Stimulated activated CD8-positive, alpha-beta memory T cell treated with anti-CD3 and anti-CD28 coated beads, Interleukin-7, amount 100 ng/mL, for 1 hour (primary cell): ENCODE measurements around the gene PRODH2.
"Not testable (repeated sequence)": the region's sequence is repeated elsewhere in the genome, so short reads cannot be mapped to it uniquely, and the experiment has no call there.

Experiments
- DNase-seq, 2 donors: peaks; one replicate each; pipeline ENCODE4 v3.0.0-alpha.2; 2020; ENCODE audit warnings: low read depth in 2 of 2

Gene PRODH2

DNA sequence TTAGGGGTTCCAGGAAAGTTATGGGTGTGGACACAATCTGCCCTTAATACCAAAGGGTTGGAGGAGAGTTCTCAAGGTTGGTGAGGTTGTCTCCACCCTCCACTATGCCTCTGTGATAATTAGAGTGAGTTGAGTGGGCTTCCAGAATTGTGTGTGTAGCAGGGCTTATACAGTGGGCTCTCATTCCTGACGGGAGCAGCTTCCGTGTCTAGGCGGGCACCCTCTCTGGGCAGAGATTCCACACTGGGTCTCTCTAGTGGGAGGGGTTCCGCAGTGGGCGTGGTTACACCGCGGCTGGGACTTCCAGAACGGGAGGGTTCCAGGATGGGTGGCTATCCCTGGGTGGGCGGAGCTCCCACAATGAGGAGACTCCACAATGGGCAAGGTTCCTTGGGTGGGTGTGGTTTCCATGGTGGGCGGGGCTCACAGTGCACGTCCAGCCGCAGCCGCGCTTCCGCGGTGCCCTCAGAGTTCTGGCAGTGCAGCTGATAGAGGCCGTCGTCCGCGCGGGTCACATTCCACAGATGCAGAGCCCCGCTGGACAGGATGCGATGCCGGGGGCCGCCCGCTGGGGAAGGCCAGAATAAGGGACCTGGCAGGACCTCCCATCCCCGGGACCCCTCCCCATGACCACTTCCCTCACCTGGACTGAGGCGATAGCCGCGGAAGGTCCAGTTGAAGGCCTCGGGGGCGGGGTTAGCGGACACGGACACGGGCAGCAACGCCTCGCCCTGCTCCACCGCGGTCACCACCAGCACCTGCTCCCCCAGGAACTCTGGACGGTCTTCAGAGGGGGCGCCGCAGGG lies 31.2 kb upstream of the PRODH2 start:
- no peak for DNase-seq

DNA sequence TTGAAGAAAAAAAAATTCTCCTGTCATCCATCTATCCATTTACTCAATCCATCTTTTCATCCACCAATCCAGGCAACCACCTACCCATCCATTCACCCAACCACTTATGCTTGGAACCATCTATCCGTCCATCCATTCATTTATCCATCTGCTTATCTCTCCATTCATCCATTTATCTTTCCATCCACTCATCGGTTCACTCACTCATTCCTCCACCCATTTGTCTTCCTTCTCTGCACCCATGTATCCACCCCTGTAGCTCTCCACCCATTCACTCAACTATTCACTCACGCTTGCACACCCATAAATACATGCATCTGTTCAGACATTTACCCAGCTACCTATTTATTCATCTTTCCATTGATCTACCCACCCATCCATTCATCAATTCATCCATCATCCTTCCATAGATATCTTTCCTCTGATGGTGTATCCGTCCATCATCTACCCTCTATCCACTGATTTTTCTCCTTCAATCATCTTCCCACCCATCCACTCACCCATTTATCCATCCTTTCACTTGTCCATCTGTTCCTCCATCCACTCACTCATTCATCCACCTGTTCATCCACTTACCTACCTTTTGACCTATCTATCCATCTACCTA lies 30.1 kb upstream of the PRODH2 start:
- no peak for DNase-seq

DNA sequence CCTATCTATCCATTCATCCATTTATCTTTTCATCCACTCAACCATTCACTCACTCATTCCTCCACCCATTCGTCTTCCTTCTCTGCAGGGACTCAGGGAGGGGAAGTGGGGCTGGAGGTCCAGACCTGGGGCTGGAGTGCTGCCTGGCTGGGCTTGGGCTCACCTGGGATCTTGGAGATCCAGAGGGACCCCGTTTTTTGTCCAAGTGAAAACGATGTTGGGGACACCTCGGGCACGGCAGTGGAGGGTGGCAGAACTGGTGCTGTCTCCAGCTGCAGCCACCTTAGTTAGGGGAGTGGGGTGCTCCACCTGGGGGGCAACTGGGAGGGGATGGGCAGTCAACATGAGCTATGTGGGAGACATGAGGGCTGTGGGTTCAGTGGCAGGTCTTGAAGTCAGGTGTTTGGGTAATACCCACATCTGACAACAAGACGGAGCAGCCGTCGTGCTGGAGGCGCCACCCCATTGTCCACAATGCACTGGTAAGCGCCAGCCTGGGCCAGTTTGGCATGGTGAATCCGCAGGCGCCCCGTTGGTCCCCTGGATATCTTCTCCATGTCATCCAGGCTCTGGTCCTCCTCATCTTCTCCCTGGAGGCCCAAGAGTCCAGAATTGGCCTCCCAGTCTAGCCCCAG lies 29.4 kb upstream of the PRODH2 start:
- DNase-seq, result no peak

DNA sequence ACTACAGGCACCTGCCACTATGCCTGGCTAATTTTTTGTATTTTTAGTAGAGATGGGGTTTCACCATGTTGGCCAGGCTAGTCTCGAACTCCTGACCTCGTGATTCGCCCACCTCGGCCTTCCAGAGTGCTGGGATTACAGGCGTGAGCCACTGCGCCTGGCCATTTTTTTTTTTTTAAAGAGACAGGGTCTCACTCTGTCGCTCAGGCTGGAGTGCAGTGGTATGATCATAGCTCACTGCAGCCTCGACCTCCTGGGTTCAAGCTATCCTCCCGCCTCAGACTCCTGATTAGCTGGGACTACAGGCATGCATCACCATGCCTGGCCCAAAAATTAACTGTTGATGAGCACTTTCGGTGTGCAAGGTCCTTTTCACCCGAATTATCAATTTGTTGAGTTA lies 23.5 kb upstream of the PRODH2 start:
- not testable (repeated sequence) for DNase-seq

DNA sequence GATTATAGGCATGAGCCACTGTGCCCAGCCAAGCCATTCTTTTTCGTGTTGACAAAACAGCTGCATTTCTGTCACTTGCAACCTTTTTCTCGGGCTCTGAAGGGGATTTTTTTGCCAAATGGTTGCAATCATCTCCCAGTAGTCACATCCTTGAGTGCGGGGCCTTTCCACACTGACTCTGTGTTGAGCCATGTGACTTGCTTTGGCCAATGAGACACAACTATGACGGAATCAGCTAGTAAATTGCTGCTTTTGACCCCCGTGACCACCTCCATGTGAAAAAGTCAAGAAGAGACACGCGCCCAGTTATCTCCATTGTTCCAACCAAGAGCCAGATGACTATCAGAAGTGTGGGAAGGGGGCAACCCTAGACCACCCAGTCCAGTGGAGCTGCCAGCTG lies 21.3 kb upstream of the PRODH2 start:
- no peak for DNase-seq

DNA sequence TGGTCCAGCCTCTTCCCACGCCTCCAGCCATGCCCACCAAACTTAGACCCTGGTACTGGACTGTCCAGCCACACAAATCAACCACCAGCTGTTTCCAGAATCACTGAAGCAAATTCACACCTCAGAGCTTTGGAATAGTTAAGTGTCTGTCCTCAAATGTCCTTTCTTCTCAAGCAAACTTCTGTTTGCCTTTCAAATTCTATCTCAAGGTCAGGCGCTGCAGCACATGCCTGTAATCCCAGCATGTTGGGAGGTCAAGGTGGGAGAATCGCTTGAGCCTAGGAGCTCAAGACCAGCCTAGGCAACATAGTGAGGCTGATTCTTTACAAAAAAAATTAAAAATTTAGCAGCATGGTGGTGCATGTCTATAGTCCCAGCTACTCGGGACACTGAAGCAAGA lies 19.4 kb upstream of the PRODH2 start:
- DNase-seq, result no peak

DNA sequence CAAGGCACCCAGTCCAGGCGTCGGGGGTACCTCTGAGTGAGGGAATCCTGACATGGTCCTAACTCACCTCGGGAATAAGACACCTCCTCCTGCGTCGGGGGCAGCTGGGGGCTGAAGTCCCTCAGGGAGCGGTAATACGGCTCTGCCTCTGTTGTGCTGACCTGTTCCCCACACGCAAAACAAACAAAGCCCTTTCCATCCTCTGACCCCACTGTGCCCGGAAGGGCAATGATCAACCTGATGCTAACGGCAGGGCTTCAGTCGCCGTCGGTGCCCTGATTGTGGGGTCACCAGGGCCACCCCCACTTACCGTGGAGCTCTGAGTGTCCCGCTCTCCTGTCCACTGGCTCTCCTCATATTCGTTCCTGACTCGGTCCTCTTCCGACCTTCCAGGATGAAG lies 18.3 kb upstream of the PRODH2 start:
- no peak for DNase-seq

DNA sequence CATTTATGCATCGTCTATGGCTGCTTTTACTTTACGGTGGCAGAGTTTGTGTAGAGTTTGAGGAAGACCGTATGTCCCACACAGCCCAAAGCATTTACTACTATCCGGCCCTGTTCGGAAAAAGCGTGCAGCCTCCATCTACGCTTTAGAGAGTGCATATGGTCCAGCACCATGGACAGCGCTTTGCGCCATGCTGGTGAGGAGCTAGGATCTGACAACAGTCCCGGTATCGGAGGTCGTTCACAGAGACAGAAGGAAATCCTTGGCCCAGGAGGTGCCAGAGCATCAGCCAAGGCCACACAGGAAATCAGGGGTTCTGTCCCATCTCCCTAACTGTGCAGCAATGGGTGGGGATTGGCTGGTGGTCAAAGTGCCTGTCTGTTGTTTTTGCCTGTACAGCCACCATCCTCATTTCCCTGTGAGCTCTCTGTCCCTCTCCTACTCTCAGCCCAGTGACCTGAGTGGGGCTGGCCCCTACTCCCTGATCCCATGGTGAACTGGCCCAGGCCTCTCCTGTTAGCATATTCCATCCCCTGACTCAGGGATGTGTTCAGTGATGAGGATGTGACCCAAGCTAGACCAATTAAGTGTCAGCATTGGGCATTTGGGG lies 16.2 kb upstream of the PRODH2 start:
- DNase-seq, result peak in 1 of 2 donors; percentile 17

DNA sequence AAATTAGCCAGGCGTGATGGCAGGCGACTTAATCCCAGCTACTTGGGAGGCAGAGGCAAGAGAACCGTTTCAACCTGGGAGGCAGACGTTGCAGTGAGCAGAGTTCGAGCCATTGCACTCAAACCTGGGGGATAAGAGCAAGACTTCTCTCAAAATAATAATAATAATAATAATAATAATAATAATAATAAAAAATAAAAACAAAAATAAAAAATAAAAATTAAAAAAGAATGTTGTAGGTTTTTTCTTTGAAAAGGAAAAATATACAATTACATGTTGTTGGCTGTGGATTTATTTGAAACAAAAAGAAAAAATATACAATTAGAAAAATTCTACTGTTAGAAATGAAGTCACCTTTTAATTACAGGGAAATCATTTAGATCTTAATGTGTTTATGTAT lies 11.5 kb upstream of the PRODH2 start:
- no peak for DNase-seq

DNA sequence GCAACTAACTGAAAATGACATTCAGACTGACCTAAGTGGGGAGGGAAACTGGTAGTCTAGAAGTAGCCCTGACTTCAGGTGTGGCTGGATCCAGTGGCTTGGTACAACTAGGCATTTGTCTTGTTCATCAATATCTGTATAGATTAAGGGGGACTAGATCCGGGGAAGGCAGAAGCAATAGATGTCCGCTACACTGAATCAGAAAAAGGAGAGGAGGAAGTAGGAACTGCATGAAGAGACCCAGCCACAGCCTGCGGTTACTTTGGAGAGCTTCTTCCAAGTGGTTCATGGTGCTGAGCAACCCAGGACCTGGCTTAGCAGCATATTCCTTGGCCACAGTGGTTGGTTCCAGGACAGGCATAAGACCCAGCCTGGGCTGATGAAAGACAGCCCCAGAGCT lies 9.9 kb upstream of the PRODH2 start:
- no peak for DNase-seq

DNA sequence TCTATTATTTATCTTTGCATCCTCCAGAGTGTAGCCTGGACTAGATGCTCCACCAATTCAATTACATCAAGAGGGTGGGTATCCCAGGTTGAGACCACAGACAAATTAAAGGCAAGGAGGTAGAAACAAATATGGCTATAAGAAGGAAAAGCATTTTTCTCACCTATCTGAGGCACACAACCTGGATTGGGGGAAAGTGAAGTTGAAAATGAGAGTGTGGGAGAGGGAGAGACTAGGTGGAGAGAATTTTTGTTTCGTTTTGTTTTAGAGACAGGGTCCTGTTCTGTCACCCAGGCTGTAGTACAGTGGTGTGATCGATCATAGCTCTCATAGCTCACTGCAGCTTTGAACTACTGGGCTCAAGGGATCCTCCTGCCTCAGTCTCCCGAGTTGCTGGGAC lies 5.8 kb upstream of the PRODH2 start:
- DNase-seq, result no peak

DNA sequence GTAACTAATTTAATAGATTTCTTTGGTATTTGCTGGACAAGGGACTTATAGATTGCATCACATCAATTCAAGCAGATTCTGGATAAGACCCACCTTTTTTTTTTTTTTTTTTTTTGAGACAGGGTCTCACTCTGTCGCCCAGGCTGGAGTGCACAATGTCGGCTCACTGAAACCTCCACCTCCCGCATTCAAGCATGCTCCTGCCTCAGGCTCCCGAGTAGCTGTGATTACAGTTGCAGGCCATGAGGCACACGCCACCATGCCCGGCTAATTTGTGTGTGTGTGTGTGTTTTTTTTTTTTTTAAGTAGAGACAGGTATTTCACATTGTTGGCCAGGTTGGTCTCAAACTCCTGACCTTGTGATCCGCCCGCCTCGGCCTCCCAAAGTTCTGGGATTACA lies 4.2 kb upstream of the PRODH2 start:
- no peak for DNase-seq

DNA sequence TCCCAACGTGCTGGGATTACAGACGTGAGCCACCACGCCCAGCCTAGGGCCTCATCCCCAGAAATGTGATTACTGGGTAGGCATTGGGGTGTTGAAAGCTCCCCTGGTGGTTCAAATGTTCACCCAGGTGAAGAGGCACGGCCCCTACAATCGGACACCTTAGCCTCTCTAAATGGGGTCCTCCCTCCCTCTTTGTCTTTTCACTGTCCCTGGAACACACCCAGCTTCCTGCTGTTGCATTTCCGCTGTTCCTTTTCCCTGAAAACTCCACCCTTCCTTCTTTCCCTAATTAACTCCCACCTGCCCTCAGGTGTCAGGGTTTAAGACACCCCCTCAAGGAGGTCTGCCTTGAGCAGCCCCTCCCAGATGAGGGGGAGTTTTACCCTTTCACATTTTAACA lies 3.6 kb upstream of the PRODH2 start:
- DNase-seq, result no peak

DNA sequence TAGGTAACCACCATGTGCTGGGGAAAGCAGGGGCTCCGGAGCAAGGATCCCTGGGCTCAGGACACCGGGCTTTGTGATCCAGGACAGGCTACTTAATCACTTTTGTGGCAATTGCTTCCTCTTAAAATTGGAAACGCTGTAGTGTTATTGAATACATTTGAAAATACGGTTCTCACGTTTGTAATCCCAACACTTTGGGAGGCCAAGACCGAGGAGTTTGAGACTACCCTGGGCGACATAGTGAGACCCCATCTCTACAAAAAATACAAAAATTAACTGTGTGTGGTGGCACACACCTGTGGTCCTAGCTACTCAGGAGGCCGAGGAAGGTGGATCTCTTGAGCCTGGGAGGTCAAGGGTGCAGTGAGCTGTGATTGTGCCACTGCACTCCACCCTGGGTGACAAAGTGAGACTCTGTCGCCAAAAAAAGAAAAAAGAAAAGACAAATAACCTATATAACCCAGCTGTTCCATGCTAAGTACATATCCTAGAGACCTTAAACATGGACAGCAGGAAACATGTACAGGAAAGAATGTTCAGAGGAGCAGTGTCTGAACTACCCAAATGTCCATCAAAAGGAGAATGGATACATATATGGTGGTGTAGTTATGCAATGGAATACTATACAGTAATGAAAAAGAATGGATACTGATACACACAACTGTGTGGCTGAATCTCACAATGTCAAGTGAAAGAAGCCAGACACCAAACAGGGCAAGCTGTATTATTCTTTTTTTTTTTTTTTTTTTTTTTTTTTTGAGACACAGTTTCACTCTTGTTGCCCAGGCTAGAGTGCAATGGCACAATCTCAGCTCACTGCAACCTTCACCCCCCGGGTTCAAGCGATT lies 622 bp upstream of the PRODH2 start:
- DNase-seq, result no peak

DNA sequence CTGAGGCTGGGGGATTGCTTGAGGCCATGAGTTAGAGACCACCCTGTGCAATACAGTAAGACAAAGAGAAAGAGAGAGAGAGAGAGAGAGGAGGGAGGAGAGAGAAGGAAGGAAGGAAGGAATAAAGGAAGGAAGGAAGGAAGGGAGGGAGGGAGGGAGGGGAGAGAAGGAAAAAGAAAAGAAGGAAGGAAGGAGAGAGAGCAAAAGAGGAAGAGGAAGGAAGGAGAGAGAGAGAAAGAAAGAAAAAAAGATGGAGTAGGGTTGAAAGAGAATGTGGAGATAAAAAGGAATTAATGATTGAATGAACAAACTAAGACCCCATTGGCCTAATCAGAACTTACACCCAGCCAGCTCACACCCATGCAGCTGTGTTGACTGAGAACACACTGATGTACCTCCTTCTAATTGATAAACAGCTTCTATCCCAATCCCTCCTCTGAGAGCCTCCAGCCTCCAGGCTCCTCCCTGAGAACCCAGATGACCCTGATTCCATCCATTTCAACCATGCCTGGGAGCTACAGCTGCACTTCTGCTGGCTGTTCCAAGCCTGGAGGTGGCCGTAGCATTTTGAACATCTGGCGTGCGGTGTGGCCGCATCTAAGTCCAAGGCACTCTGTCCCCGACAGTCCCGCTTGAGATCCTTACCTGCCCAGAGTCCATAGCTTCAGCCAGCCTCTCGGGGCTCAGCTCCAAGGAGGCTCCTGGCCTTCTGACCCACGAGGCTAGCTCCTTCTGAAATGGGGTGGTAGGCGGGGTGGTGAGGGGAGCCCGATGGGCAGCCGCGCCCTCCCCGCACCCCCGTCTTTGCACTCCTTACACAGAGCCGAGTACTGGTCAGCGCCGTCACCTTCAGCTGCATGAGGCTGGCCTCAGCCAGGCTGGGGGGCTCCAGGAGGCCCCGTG lies 1.1 kb downstream of the PRODH2 start:
- no peak for DNase-seq

DNA sequence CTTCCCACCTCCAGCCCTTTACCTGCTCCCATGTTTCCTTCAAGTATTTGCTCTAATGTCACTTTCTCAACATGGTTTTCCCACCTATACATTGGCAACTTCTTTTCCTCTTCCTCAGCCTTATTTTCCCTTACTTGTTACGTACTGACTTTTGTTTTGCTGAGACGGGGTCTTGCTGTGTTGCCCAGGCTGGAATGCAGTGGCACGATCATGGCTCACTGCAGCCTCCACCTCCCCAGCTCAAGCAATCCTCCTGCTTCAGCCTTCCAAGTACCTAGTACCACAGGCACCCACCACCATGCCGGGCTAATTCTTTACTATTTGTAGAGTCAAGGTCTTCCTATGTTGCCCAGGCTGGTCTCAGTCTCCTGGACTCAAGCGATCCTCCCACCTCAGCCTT lies 5.0 kb downstream of the PRODH2 start:
- no peak for DNase-seq

DNA sequence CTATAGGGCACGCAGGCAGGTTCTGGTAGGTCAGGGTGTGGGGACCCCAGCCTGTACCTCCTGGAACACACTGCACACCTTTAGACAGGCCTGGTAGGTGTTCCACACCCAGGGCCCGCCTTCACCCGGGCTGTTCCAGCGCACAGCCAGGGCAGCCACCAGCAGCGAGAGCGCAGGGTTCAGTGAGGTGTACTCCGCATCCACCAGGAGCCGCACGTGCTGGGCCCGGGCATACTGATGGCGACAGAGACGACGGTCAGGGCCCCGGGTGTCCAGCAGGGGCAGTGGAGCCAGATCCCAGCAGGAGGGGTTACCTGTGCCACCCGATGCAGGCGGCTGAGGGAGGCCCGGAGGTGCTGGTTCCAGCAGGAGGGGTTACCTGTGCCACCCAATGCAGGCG lies 6.0 kb downstream of the PRODH2 start:
- DNase-seq, result no peak

DNA sequence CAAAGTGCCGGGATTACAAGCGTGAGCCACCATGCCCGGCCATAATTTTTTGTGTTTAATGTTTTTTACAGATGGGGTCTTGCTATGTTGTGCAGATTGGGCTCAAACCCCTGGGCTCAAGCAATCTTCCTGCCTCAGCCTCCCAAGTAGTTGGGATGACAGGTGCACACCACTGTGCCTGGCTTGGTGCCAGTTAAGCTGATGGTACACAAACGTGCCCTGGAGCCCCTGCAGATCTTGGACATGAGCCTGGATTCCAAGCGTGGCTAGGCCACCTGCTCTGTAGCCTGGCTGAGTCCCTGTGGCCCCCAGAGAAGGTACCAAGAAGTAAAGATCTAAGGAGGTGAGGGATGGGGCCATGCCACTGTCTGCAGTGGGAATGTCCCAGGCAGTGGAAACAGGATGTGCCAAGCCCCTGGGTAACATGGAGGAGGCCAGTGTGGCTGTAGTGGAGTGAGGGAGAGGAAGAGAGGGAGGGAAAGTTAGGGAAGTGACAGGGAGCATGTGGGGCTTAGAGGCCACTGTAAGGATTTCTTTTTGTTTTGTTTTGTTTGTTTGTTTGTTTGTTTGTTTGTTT lies 7.0 kb downstream of the PRODH2 start:
- no peak for DNase-seq

DNA sequence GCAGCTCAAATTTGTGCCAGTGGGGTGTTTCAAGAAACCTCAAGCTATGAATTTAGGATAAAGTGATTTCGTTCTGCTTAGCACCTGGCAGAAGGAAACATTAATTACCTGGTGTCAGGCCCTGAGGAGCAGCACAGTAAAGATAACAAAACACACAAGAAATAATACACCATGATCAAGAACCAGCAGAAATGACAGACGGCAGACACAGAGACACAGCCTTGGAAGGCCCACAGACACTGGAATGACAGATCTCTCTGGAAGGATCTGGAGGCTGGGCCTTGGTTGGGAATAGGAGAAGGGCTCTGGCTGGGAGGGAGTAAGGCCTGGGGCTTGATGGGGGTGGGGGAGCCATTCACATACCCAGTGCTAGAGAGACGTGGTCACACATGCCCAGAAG lies 10.8 kb downstream of the PRODH2 start:
- DNase-seq, result no peak

DNA sequence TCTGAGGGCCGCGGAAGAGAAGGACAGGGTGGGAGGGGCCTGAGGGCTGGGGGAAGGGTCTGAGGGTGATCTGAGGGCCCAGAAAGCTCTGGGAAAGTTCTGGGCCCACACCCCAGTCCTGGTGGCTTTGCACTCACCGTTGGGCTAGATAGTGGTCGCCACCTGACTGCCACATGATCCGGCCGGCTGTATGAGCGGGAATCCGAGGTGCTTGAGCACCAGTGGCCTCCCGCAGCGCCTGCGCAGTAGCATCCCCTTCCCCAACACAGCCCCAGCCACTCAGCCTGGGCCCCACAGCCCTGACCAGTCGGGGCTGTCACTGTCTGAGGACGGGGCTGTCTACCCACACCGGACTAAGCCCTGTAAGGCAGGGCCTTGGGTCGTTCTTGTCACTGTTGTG lies 15.0 kb downstream of the PRODH2 start:
- no peak for DNase-seq
